ENCODE measurements around the gene RAB3C.
"Not testable (repeated sequence)": the region's sequence is repeated elsewhere in the genome, so short reads cannot be mapped to it uniquely, and the experiment has no call there.

RAB3C gene

DNA sequence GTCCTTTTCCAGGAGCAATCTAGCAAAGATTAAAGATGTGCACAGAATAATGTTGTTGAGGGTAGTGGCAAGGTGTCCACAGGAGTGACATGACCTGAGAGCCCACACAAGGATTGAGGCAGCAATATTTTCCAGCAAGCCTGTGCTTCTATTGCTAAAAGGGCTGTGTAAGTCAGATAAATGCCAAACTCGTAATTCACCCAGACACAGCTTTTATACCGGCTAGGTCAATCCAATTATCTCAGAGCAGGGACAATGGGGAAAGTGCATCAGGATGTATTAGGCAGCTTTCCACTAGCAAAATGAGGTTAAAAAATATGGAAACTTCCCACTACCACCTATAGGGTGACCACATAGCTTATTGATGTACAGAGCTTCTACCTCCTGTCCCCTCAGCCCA is 34.8 kb upstream of the RAB3C start:
- Histone ChIP-seq H3K27ac (no peak overlapping the region), H3K4me3 (no peak overlapping the region)
- DNase-seq (ENCODE audit: low spot score), result no peak
- TF ChIP-seq, protein P1, sequence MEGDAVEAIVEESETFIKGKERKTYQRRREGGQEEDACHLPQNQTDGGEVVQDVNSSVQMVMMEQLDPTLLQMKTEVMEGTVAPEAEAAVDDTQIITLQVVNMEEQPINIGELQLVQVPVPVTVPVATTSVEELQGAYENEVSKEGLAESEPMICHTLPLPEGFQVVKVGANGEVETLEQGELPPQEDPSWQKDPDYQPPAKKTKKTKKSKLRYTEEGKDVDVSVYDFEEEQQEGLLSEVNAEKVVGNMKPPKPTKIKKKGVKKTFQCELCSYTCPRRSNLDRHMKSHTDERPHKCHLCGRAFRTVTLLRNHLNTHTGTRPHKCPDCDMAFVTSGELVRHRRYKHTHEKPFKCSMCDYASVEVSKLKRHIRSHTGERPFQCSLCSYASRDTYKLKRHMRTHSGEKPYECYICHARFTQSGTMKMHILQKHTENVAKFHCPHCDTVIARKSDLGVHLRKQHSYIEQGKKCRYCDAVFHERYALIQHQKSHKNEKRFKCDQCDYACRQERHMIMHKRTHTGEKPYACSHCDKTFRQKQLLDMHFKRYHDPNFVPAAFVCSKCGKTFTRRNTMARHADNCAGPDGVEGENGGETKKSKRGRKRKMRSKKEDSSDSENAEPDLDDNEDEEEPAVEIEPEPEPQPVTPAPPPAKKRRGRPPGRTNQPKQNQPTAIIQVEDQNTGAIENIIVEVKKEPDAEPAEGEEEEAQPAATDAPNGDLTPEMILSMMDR (IDR thresholded peaks at IDR 0.05), result no peak

DNA sequence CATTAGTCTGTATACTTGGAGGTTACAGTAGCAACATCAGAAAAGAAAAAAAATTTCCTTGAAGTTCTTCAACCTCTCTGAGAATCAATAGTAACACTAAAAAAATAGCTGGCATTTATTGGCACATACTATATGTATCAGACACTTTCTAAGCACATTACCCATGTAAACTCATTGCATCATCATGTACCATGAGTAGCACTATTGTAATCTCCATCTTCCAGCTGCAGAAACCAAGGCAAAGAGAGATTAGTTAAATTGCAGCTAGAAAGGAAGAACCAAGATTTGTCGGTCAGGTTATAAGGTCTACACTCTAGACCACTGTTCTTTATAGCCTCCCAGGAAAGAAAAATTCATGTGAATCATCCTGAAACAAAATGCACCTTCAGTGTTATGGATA is 31.4 kb upstream of the RAB3C start:
- no peak overlapping the region for H3K27ac ChIP-seq
- no peak for DNase-seq (ENCODE audit: low spot score)
- TF ChIP-seq, protein P1 (IDR thresholded peaks at IDR 0.05), result no peak
- H3K4me3 ChIP-seq, result no peak overlapping the region

DNA sequence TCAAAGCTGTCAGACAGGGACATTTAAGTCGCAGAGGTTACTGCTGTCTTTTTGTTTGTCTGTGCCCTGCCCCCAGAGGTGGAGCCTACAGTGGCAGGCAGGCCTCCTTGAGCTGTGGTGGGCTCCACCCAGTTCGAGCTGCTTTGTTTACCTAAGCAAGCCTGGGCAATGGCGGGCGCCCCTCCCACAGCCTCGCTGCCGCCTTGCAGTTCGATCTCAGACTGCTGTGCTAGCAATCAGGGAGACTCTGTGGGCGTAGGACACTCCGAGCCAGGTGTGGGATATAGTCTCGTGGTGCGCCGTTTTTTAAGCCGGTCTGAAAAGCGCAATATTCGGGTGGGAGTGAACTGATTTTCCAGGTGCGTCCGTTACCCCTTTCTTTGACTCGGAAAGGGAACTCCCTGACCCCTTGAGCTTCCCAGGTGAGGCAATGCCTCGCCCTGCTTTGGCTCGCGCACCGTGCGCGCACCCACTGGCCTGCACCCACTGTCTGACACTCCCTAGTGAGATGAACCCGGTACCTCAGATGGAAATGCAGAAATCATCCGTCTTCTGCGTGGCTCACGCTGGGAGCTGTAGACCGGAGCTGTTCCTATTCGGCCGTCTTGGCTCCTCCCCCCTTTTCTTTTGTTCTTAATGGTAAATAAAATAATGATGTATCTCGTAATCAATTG is 25.1 kb upstream of the RAB3C start:
- not testable (repeated sequence) for DNase-seq (ENCODE audit: low spot score); H3K4me3 ChIP-seq; H3K27ac ChIP-seq

DNA sequence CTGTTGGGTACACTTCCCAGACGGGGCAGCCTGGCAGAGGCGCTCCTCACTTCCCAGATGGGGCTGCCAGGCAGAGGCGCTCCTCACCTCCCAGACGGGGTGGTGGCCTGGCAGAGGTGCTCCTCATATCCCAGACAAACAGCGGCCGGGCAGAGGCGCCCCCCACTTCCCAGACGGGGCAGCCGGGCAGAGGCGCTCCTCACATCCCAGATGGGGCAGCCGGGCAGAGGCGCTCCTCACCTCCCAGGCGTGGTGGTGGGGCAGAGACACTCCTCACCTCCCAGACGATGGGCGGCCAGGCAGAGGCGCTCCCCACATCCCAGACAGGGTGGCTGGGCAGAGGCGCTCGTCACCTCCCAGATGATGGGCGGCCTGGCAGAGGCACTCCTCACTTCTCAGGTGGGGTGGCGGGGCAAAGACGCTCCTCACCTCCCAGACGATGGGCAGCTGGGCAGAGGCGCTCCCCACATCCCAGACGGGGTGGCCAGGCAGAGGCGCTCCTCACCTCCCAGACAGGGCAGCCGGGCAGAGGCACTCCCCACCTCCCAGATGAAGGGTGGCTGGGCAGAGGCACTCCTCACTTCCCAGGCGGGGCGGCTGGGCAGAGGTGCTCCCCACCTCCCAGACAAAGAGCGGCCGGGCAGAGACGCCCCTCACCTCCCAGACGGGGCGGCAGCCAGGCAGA is 19.7 kb upstream of the RAB3C start:
- H3K27ac ChIP-seq; DNase-seq (ENCODE audit: low spot score); H3K4me3 ChIP-seq: not testable (repeated sequence)

DNA sequence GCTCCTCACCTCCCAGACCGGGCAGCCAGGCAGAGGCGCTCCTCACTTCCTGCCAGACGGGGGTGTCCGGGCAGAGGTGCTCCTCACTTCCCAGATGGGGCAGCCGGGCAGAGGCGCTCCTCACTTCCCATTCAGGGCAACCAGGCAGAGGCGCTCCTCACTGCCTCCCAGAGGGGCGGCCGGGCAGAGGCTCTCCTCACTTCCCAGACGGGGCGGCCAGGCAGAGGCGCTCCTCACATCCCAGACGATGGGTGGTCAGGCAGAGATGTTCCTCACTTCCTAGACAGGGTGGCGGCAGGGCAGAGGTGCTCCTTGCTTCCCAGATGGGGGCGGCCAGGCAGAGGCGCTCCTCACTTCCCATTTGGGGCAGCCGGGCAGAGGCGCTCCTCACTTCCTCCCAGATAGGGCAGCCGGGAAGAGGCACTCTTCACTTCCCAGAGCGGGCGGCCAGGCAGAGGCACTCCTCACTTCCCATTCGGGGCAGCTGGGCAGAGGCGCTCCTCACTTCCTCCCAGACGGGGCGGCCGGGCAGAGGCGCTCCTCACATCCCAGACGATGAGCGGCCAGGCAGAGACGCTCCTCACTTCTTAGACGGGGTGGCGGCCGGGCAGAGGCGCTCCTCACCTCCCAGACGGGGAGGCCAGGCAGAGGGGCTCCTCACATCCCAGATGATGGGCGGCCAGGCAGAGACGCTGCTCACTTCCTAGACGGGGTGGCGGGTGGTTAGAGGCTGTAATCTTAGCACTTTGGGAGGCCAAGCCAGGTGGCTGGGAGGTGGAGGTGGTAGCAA is 18.6 kb upstream of the RAB3C start:
- not testable (repeated sequence) for H3K4me3 ChIP-seq; DNase-seq (ENCODE audit: low spot score); H3K27ac ChIP-seq

DNA sequence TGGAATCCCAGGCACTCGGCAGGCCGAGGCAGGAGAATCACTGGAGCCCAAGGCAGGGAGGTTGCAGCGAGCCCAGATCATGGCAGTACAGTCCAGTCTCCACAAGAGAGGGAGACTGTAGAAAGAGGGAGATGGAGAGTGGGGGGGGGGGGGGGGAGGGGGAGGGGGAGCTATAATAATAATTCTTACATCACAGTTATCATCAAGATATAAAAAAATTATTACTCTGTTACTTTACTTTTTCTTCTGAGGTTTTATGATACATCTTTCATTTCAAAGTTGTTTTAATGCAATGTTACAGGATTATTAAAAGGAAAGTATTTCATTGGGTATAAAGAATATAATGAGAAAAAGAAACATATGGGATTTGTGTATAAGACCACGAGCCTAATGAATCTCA is 17.8 kb upstream of the RAB3C start:
- Histone ChIP-seq H3K4me3 (no peak overlapping the region), H3K27ac (no peak overlapping the region)
- DNase-seq (ENCODE audit: low spot score), result no peak
- TF ChIP-seq, protein P1 (IDR thresholded peaks at IDR 0.05), result no peak

DNA sequence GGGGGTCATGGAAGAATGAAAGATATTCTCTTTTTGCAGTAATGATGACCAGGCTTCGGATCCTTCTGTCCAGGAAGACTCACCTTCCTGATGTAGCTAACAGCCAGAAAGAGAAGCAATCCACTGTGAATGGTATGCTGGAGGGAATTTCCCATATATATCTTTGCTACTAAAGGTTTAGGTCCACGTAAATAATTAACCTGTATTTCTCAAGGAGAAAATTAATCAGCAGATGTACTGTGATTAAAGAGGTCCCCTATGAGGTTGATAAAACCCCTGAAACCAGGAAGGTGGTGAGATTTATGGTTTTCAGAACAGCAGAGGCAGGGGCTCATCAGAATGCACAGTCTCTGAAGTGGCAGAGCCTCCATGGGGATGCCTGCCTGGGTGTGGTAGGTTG is 11.4 kb upstream of the RAB3C start:
- no peak for DNase-seq (ENCODE audit: low spot score)
- H3K4me3 ChIP-seq, result no peak overlapping the region
- TF ChIP-seq, protein P1 (IDR thresholded peaks at IDR 0.05), result no peak
- H3K27ac ChIP-seq, result no peak overlapping the region

DNA sequence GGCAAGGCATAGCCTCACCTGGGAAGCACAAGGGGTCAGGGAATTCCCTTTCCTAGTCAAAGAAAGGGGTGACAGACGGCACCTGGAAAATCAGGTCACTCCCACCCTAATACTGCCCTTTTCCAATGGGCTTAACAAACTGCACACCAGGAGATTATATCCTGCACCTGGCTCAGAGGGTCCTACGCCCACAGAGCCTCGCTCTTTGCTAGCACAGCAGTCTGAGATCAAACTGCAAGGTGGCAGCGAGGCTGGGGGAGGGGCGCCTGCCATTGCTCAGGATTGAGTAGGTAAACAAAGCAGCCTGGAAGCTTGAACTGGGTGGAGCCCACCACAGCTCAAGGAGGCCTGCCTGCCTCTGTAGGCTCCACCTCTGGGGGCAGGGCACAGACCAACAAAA is 9.9 kb upstream of the RAB3C start:
- DNase-seq (ENCODE audit: low spot score), result not testable (repeated sequence)

DNA sequence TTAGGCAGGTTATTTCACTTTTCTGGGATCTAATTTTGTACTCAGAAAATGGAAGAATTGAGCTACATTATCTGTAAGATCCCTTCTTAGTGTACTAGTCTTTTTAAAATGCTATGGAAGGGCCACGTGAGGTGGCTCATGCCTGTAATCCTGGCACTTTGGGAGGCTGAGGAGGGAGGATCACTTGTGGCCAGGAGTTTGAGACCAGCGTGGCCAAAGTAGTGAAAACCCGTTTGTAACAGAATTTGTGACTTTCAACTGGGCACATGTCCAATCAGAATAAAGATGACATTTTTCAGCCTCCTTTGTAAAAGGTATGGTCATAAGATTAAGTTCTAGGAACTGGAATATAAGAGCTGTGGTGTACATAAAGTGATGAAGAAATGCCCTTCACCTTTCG is 3.1 kb upstream of the RAB3C start:
- H3K27ac ChIP-seq, result no peak overlapping the region
- no peak for DNase-seq (ENCODE audit: low spot score)
- H3K4me3 ChIP-seq, result no peak overlapping the region
- TF ChIP-seq, protein P1 (IDR thresholded peaks at IDR 0.05), result no peak

More for the DNA sequence above, 9.9 kb upstream of the RAB3C start:
- not testable (repeated sequence) for H3K4me3 ChIP-seq, H3K27ac ChIP-seq

Measured in coronary artery (tissue), 2 donors.